HG03460 (cell line): Measurements from ENCODE around the gene CKB.
A peak's percentile ranks its signal among the peaks of the same experiment; 100 is the strongest.

Experiments
- ATAC-seq: cut with Tn5 transposase; IDR thresholded peaks from one replicate; pipeline ENCODE4 v1.9.1; 2021; ENCODE audit not compliant: unreplicated experiment

The CKB gene

GRCh38 chr14:103539056-103539825 is 16.6 kb upstream of the CKB start:
- no peak for ATAC-seq

GRCh38 chr14:103538291-103539055 is 15.8 kb upstream of the CKB start:
- ATAC-seq = no peak

- no peak for ATAC-seq
These were observed 14.8 kb upstream of the CKB start for GRCh38 chr14:103537175-103537990.

- ATAC-seq = no peak
These were observed 14.1 kb upstream of the CKB start for GRCh38 chr14:103536693-103537092.

GRCh38 chr14:103535891-103536565 is 13.4 kb upstream of the CKB start:
- no peak for ATAC-seq

- ATAC-seq = no peak
These were observed 12.7 kb upstream of the CKB start for GRCh38 chr14:103535081-103535890.

GRCh38 chr14:103534576-103535061 is 12.0 kb upstream of the CKB start:
- ATAC-seq = no peak

- ATAC-seq = no peak
These were observed 11.5 kb upstream of the CKB start for GRCh38 chr14:103533999-103534575.

GRCh38 chr14:103533137-103533998 is 10.7 kb upstream of the CKB start:
- no peak for ATAC-seq

- no peak for ATAC-seq
These were observed 9.8 kb upstream of the CKB start for GRCh38 chr14:103532216-103533136.

- ATAC-seq = no peak
These were observed 9.0 kb upstream of the CKB start for GRCh38 chr14:103531421-103532215.

- ATAC-seq = no peak
These were observed 8.2 kb upstream of the CKB start for GRCh38 chr14:103530831-103531230.

GRCh38 chr14:103530390-103530789 is 7.8 kb upstream of the CKB start:
- ATAC-seq = no peak

GRCh38 chr14:103529383-103530365 is 7.0 kb upstream of the CKB start:
- no peak for ATAC-seq

- ATAC-seq = peak; percentile 29
These were observed 6.2 kb upstream of the CKB start, which contains the start of gene TRMT61A for GRCh38 chr14:103528587-103529382. TRMT61A (plus strand) TSS chr14:103529196; CDS start chr14:103529979, 783 bp downstream.
